Measurements from ENCODE around the gene RTF1. TPM values are rescaled to one million over a fixed set of nuclear protein-coding genes. Genes with fewer than 3 reads are reported as not detected.

The RTF1 gene
- total RNA-seq, 1 donor from 2014 or later: 73.8 TPM

DNA sequence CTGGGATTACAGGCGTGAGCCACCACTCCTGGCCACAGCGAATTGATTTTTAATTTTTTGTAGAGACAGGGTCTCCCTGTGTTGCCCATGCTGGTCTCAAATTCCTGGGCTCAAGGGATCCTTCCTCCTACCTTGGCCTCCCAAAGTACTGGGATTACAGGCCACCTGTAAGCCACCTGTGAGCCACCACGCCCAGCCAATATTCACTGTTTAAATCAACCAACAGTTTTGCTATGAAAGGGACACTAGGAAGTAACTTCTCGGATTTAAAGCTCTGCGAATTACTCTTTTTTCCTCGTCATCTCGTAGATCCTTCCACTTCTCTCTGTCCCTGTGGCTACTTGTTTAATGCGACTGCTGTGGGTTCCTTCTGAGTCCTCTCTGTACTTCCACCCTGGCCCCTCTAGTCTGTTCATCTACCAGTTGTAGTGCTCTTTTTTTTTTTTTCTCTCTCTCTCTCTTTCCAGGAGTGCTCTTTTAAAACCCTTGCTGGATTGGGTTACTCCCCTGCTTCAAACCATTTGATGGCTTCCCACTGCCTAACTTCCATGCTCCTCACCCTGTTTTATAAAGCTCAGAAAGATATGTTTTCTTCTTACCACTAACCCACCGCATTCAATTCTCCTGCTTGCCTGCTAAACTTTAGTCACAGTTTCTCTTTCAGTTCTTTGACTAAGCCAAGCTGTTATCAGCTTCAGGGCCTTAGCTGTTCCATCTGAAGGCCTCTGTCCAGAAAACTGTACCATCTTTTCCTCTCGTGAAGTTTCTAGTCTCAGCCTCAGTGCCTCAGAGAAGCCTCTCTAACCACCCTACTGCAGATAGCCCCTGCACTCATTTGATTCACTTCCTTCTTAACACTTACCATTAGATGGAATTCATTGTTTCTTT is 12.4 kb downstream of the RTF1 start:
- Mint-ChIP-seq H3K4me1 (no peaks in the 10 kb centered on the region), H3K36me3 (peaks cover 19% of the 10 kb centered on the region), H3K27me3 (ENCODE audit: insufficient read depth, low read depth) (no peaks in the 10 kb centered on the region), H3K9me3 (peaks cover 2% of the 10 kb centered on the region), H3K4me3 (no peak overlapping the region), H3K27ac (no peak overlapping the region)
- no peak overlapping the region for H3K4me3 ChIP-seq
- no peaks in the 10 kb centered on the region for H3K9me3 ChIP-seq (ENCODE audit: low read depth)
- H3F3A ChIP-seq (ENCODE audit: low read depth): no peaks in the 10 kb centered on the region
- peaks cover 96% of the 10 kb centered on the region for H3K79me2 ChIP-seq (ENCODE audit: low read depth)
- H3K4me2 ChIP-seq: no peak overlapping the region
- no peaks in the 10 kb centered on the region for H3K27me3 ChIP-seq
- H3K9ac ChIP-seq: no peak overlapping the region
- DNase-seq (ENCODE audit: low spot score): no peak
- peaks cover 47% of the 10 kb centered on the region for H4K20me1 ChIP-seq (ENCODE audit: low read depth)
- H3K27ac ChIP-seq: no peak overlapping the region
- no peaks in the 10 kb centered on the region for H3K36me3 ChIP-seq
- no peaks in the 10 kb centered on the region for H3K4me1 ChIP-seq
- H2AFZ ChIP-seq (replicated peaks): no peak overlapping the region
- no peak for TF ChIP-seq EZH2 (IDR thresholded peaks at IDR 0.05)
- TF ChIP-seq, protein P1, sequence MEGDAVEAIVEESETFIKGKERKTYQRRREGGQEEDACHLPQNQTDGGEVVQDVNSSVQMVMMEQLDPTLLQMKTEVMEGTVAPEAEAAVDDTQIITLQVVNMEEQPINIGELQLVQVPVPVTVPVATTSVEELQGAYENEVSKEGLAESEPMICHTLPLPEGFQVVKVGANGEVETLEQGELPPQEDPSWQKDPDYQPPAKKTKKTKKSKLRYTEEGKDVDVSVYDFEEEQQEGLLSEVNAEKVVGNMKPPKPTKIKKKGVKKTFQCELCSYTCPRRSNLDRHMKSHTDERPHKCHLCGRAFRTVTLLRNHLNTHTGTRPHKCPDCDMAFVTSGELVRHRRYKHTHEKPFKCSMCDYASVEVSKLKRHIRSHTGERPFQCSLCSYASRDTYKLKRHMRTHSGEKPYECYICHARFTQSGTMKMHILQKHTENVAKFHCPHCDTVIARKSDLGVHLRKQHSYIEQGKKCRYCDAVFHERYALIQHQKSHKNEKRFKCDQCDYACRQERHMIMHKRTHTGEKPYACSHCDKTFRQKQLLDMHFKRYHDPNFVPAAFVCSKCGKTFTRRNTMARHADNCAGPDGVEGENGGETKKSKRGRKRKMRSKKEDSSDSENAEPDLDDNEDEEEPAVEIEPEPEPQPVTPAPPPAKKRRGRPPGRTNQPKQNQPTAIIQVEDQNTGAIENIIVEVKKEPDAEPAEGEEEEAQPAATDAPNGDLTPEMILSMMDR (IDR thresholded peaks at IDR 0.05): no peak
- TF ChIP-seq EZH2phosphoT487 (IDR thresholded peaks at IDR 0.05): no peak

DNA sequence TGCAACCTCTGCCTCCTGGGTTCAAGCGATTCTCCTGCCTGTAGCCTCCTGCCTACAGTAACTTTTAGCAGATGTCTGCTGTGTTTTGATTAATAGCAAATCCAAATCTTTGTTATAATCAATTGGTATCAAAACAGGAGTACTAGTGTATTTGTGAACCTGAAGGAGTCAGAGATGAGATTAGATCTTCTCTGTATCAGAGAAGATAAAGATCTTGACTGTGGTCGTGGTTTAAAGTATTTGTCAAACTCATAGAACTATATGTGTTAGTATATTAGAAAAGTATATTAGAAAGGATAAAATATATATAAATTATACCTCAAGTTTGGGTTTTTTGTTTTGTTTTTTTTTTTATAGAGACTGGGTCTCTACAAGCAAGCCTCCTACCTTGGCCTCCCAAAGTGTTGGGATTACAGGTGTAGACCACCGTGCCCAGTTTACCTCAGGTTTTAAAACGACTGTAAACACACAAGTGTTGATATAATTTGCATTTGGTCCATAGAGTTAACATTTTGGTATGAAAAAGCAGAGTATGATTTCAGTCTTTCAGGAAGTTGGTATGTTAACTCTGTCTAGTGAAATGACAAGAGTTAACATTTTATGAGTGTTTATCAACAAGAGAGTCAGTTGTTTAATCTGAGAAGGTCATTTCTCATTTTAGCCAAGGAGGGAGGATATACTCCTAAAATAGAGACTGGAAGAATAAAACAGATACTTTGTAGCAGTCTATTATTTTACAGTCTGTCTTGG is 18.3 kb downstream of the RTF1 start:
- H3K36me3 ChIP-seq: peaks cover 3% of the 10 kb centered on the region
- peaks cover 22% of the 10 kb centered on the region for H3K36me3 Mint-ChIP-seq
- no peaks in the 10 kb centered on the region for H3K27me3 Mint-ChIP-seq (ENCODE audit: insufficient read depth, low read depth)
- H2AFZ ChIP-seq (replicated peaks): no peak overlapping the region
- no peaks in the 10 kb centered on the region for H3F3A ChIP-seq (ENCODE audit: low read depth)
- peaks cover 76% of the 10 kb centered on the region for H3K79me2 ChIP-seq (ENCODE audit: low read depth)
- H3K9me3 Mint-ChIP-seq: no peaks in the 10 kb centered on the region
- no peak overlapping the region for H3K9ac ChIP-seq
- H3K9me3 ChIP-seq (ENCODE audit: low read depth): no peaks in the 10 kb centered on the region
- H3K27ac Mint-ChIP-seq: no peak overlapping the region
- H4K20me1 ChIP-seq (ENCODE audit: low read depth): peaks cover 18% of the 10 kb centered on the region
- H3K27me3 ChIP-seq: no peaks in the 10 kb centered on the region
- no peak overlapping the region for H3K4me3 Mint-ChIP-seq
- no peak overlapping the region for H3K4me2 ChIP-seq
- no peak for DNase-seq (ENCODE audit: low spot score)
- H3K4me3 ChIP-seq: no peak overlapping the region
- TF ChIP-seq, protein P1 (IDR thresholded peaks at IDR 0.05): no peak
- TF ChIP-seq EZH2 (IDR thresholded peaks at IDR 0.05): no peak
- no peak for TF ChIP-seq EZH2phosphoT487 (IDR thresholded peaks at IDR 0.05)
- H3K4me1 Mint-ChIP-seq: no peaks in the 10 kb centered on the region
- H3K27ac ChIP-seq: no peak overlapping the region
- no peaks in the 10 kb centered on the region for H3K4me1 ChIP-seq

DNA sequence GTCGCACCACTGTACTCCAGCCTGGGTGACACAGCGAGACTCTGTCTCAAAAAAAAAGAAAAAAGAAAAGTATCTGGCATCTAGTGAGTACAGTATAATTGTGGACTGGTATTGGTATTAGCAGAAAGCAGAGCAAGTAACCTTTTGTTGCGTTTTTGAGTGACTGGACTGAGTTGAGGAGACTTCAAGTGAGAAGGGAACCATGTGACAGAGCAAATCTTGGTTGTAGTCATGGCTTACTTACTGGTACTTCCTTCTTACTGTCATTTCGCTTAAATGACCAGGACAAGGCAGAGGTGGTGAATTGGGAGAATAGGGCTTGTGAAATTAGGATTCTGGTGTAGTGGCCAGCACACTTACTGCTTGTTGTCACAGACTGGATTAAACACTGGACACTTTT is 20.6 kb downstream of the RTF1 start:
- Mint-ChIP-seq H3K4me1 (peaks cover 2% of the 10 kb centered on the region), H3K36me3 (peaks cover 27% of the 10 kb centered on the region), H3K27me3 (ENCODE audit: insufficient read depth, low read depth) (no peaks in the 10 kb centered on the region), H3K4me3 (no peak overlapping the region), H3K27ac (no peak overlapping the region), H3K9me3 (no peaks in the 10 kb centered on the region)
- Histone ChIP-seq H3K9me3 (ENCODE audit: low read depth) (no peaks in the 10 kb centered on the region), H3K4me3 (no peak overlapping the region), H3K36me3 (peaks cover 3% of the 10 kb centered on the region), H2AFZ (replicated peaks) (no peak overlapping the region), H3K79me2 (ENCODE audit: low read depth) (peaks cover 66% of the 10 kb centered on the region), H3K27me3 (no peaks in the 10 kb centered on the region), H3K4me1 (no peaks in the 10 kb centered on the region), H3K9ac (no peak overlapping the region), H3F3A (ENCODE audit: low read depth) (no peaks in the 10 kb centered on the region), H4K20me1 (ENCODE audit: low read depth) (peaks cover 8% of the 10 kb centered on the region), H3K27ac (no peak overlapping the region), H3K4me2 (no peak overlapping the region)
- no peak for DNase-seq (ENCODE audit: low spot score)
- TF ChIP-seq EZH2 (IDR thresholded peaks at IDR 0.05) (no peak), EZH2phosphoT487 (IDR thresholded peaks at IDR 0.05) (no peak)
- TF ChIP-seq, protein P1 (IDR thresholded peaks at IDR 0.05): no peak

All from neural progenitor cell (in vitro differentiated cells).